ENCODE measurements around the gene RBMS3.

GRCh38 chr3:29890801-29891200, 609.9 kb downstream of the RBMS3 start:
- TF ChIP-seq POLR2A (IDR thresholded peaks at IDR 0.05): no peak
- TF ChIP-seq, protein P1, sequence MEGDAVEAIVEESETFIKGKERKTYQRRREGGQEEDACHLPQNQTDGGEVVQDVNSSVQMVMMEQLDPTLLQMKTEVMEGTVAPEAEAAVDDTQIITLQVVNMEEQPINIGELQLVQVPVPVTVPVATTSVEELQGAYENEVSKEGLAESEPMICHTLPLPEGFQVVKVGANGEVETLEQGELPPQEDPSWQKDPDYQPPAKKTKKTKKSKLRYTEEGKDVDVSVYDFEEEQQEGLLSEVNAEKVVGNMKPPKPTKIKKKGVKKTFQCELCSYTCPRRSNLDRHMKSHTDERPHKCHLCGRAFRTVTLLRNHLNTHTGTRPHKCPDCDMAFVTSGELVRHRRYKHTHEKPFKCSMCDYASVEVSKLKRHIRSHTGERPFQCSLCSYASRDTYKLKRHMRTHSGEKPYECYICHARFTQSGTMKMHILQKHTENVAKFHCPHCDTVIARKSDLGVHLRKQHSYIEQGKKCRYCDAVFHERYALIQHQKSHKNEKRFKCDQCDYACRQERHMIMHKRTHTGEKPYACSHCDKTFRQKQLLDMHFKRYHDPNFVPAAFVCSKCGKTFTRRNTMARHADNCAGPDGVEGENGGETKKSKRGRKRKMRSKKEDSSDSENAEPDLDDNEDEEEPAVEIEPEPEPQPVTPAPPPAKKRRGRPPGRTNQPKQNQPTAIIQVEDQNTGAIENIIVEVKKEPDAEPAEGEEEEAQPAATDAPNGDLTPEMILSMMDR (IDR thresholded peaks at IDR 0.05): no peak
